HG02970 (cell line): ENCODE data around the gene SENP3.

Source experiments
- ATAC-seq: cut with Tn5 transposase; IDR thresholded peaks from one replicate; pipeline ENCODE4 v1.9.1; 2021; ENCODE audit warnings: mild to moderate bottlenecking, moderate library complexity, moderate number of reproducible peaks; ENCODE audit not compliant: unreplicated experiment, low FRiP score

Gene SENP3

GRCh38 chr17:7561589-7562207, at the start of gene SENP3:
Gene SENP3, plus strand, starts transcription at chr17:7561919. Its CDS starts 1,158 bp downstream, at chr17:7563077.
- peak; percentile 60 for ATAC-seq

- no peak for ATAC-seq
Observed at GRCh38 chr17:7512105-7512504, 49.6 kb upstream of the SENP3 start.

- ATAC-seq, result no peak
Observed at GRCh38 chr17:7512824-7513540, 48.7 kb upstream of the SENP3 start.

GRCh38 chr17:7513850-7514419, 47.8 kb upstream of the SENP3 start:
- ATAC-seq, result no peak

GRCh38 chr17:7515911-7516610, 45.7 kb upstream of the SENP3 start:
- no peak for ATAC-seq

GRCh38 chr17:7523033-7523432, 38.7 kb upstream of the SENP3 start:
- ATAC-seq, result no peak

- no peak for ATAC-seq
Observed at GRCh38 chr17:7528842-7529241, 32.9 kb upstream of the SENP3 start.

- no peak for ATAC-seq
Observed at GRCh38 chr17:7530023-7530900, 31.5 kb upstream of the SENP3 start.

- ATAC-seq, result no peak
Observed at GRCh38 chr17:7538050-7538449, 23.7 kb upstream of the SENP3 start.

- no peak for ATAC-seq
Observed at GRCh38 chr17:7538891-7539545, 22.7 kb upstream of the SENP3 start.

GRCh38 chr17:7541074-7541621, 20.6 kb upstream of the SENP3 start:
- no peak for ATAC-seq

- no peak for ATAC-seq
Observed at GRCh38 chr17:7544911-7545310, 16.8 kb upstream of the SENP3 start.

- no peak for ATAC-seq
Observed at GRCh38 chr17:7548585-7549400, 12.9 kb upstream of the SENP3 start, which contains the start of gene TNFSF12. Gene TNFSF12, plus strand, starts transcription at chr17:7549058. Its CDS starts 96 bp downstream, at chr17:7549154.

GRCh38 chr17:7549401-7550055, 12.2 kb upstream of the SENP3 start:
- ATAC-seq, result no peak

- no peak for ATAC-seq
Observed at GRCh38 chr17:7550344-7550743, 11.4 kb upstream of the SENP3 start.

- no peak for ATAC-seq
Observed at GRCh38 chr17:7551396-7551795, 10.3 kb upstream of the SENP3 start.

- no peak for ATAC-seq
Observed at GRCh38 chr17:7552621-7553051, 9.1 kb upstream of the SENP3 start.

GRCh38 chr17:7553356-7553755, 8.4 kb upstream of the SENP3 start:
- no peak for ATAC-seq
